HUES64 (cell line): ENCODE results near the gene AKNA.

ENCODE experiments used
- H3K27ac ChIP-seq: 2 replicates; pipeline ENCODE4 v1.7.0; 2013; ENCODE audit warnings: low read depth, low read length, inconsistent platforms
- H3K27me3 ChIP-seq: 2 replicates; pipeline ENCODE4 v1.6.1; 2013; ENCODE audit warnings: mild to moderate bottlenecking, low read length; ENCODE audit not compliant: insufficient read depth
- H3K36me3 ChIP-seq: 2 replicates; pipeline ENCODE4 v1.6.1; 2013; ENCODE audit warnings: mild to moderate bottlenecking, low read length; ENCODE audit not compliant: insufficient read depth
- H3K4me1 ChIP-seq: 2 replicates; pipeline ENCODE4 v1.6.1; 2013; ENCODE audit warnings: mild to moderate bottlenecking, low read length, moderate library complexity; ENCODE audit not compliant: insufficient read depth
- H3K4me3 ChIP-seq: 2 replicates; pipeline ENCODE4 v1.5.1; 2013; ENCODE audit warnings: mild to moderate bottlenecking, low read length, moderate library complexity
- H3K9ac ChIP-seq: 2 replicates; pipeline ENCODE4 v1.6.1; 2013; ENCODE audit warnings: mild to moderate bottlenecking, low read depth, low read length
- H3K9me3 ChIP-seq: 2 replicates; pipeline ENCODE4 v1.6.1; 2013; ENCODE audit warnings: low read depth, low read length; ENCODE audit not compliant: insufficient read depth
- WGBS: fragments of 150-250, 120-280 bp; methylation state at CpG from one replicate; pipeline ENCODE4 v1.1.7; 2013; ENCODE audit warnings: missing lambda C conversion rate; 5-methylcytosine and 5-hydroxymethylcytosine counted together

Gene AKNA

GRCh38 chr9:114384341-114384740, 3.4 kb downstream of the AKNA start:
- Histone ChIP-seq H3K4me1 (peaks cover 58% of the 10 kb centered on the region), H3K36me3 (peaks cover 5% of the 10 kb centered on the region; the same call in 1 of the 2 replicates), H3K4me3 (no peak overlapping the region), H3K9me3 (no peaks in the 10 kb centered on the region), H3K27ac (no peak overlapping the region), H3K27me3 (no peaks in the 10 kb centered on the region), H3K9ac (no peak overlapping the region)
- 57% methylated on average over 1 of the region's 1 CpG for WGBS

GRCh38 chr9:114383521-114384231, 4.1 kb downstream of the AKNA start:
- H3K27ac ChIP-seq: peak overlapping the region; percentile 38
- H3K27me3 ChIP-seq: no peaks in the 10 kb centered on the region
- no peaks in the 10 kb centered on the region for H3K9me3 ChIP-seq
- WGBS: 74% methylated on average over 8 of the region's 8 CpGs
- 0 out of 2 replicates have a peak overlapping the region, but pooled peaks have one; percentile 11 for H3K9ac ChIP-seq
- H3K36me3 ChIP-seq: peaks cover 5% of the 10 kb centered on the region; the same call in 1 of the 2 replicates
- H3K4me1 ChIP-seq: peaks cover 58% of the 10 kb centered on the region
- H3K4me3 ChIP-seq: no peak overlapping the region

- Histone ChIP-seq H3K4me1 (peaks cover 52% of the 10 kb centered on the region), H3K9ac (0 out of 2 replicates have a peak overlapping the region, but pooled peaks have one; percentile 11), H3K9me3 (no peaks in the 10 kb centered on the region), H3K36me3 (peaks cover 5% of the 10 kb centered on the region; the same call in 1 of the 2 replicates), H3K27me3 (no peaks in the 10 kb centered on the region), H3K27ac (peak overlapping the region; percentile 38), H3K4me3 (no peak overlapping the region)
- 51% methylated on average over 17 of the region's 17 CpGs for WGBS
Observed at GRCh38 chr9:114382699-114383520, 4.9 kb downstream of the AKNA start.

GRCh38 chr9:114378883-114379282, 8.9 kb downstream of the AKNA start:
- H3K36me3 ChIP-seq: peaks cover 13% of the 10 kb centered on the region
- H3K9ac ChIP-seq: no peak overlapping the region
- 93% methylated on average over 5 of the region's 5 CpGs for WGBS
- H3K4me3 ChIP-seq: no peak overlapping the region
- no peaks in the 10 kb centered on the region for H3K9me3 ChIP-seq
- no peak overlapping the region for H3K27ac ChIP-seq
- no peaks in the 10 kb centered on the region for H3K27me3 ChIP-seq
- peaks cover 31% of the 10 kb centered on the region for H3K4me1 ChIP-seq

- WGBS: 89% methylated on average over 8 of the region's 8 CpGs
- Histone ChIP-seq H3K4me1 (peaks cover 22% of the 10 kb centered on the region), H3K36me3 (peaks cover 13% of the 10 kb centered on the region), H3K9ac (no peak overlapping the region), H3K27ac (no peak overlapping the region), H3K9me3 (no peaks in the 10 kb centered on the region), H3K4me3 (no peak overlapping the region), H3K27me3 (no peaks in the 10 kb centered on the region)
Observed at GRCh38 chr9:114378016-114378415, 9.8 kb downstream of the AKNA start.

- Histone ChIP-seq H3K27me3 (no peaks in the 10 kb centered on the region), H3K4me1 (peaks cover 21% of the 10 kb centered on the region), H3K9me3 (no peaks in the 10 kb centered on the region), H3K36me3 (peaks cover 13% of the 10 kb centered on the region), H3K9ac (no peak overlapping the region), H3K27ac (no peak overlapping the region), H3K4me3 (no peak overlapping the region)
- 96% methylated on average over 19 of the region's 19 CpGs for whole genome bisulfite sequencing
Observed at GRCh38 chr9:114376586-114377445, 11.0 kb downstream of the AKNA start.

- no peak overlapping the region for H3K27ac ChIP-seq
- no peaks in the 10 kb centered on the region for H3K27me3 ChIP-seq
- 0 out of 2 replicates have a peak overlapping the region, but pooled peaks have one; percentile 31 for H3K9ac ChIP-seq
- H3K9me3 ChIP-seq: no peaks in the 10 kb centered on the region
- H3K4me3 ChIP-seq: no peak overlapping the region
- H3K36me3 ChIP-seq: peaks cover 13% of the 10 kb centered on the region
- WGBS: 93% methylated on average over 9 of the region's 9 CpGs
- H3K4me1 ChIP-seq: peaks cover 32% of the 10 kb centered on the region
Observed at GRCh38 chr9:114375386-114376175, 12.2 kb downstream of the AKNA start.

GRCh38 chr9:114374936-114375335, 12.8 kb downstream of the AKNA start:
- H3K36me3 ChIP-seq: peaks cover 8% of the 10 kb centered on the region
- H3K27me3 ChIP-seq: no peaks in the 10 kb centered on the region
- H3K9ac ChIP-seq: 0 out of 2 replicates have a peak overlapping the region, but pooled peaks have one; percentile 31
- H3K27ac ChIP-seq: no peak overlapping the region
- no peaks in the 10 kb centered on the region for H3K9me3 ChIP-seq
- H3K4me3 ChIP-seq: no peak overlapping the region
- H3K4me1 ChIP-seq: peaks cover 35% of the 10 kb centered on the region
- 53% methylated on average over 9 of the region's 9 CpGs for WGBS

GRCh38 chr9:114373960-114374730, 13.6 kb downstream of the AKNA start:
- WGBS: 96% methylated on average over 15 of the region's 16 CpGs
- no peak overlapping the region for H3K27ac ChIP-seq
- H3K4me3 ChIP-seq: no peak overlapping the region
- no peaks in the 10 kb centered on the region for H3K27me3 ChIP-seq
- H3K9me3 ChIP-seq: no peaks in the 10 kb centered on the region
- peaks cover 40% of the 10 kb centered on the region for H3K4me1 ChIP-seq
- no peak overlapping the region for H3K9ac ChIP-seq
- peaks cover 8% of the 10 kb centered on the region for H3K36me3 ChIP-seq
